SU-DHL-6 (cell line): ENCODE results near the gene MARS1.

Experiments
- H2AFZ ChIP-seq: fragments of 200-600 bp; sonication (generic); 2 replicates; pipeline ENCODE4 v1.6.1; 2014; ENCODE audit warnings: low read depth, mild to moderate bottlenecking, moderate library complexity, mixed read lengths, antibody characterized with exemption, low read length; ENCODE audit not compliant: severe bottlenecking
- H3F3A ChIP-seq: fragments of 200-600 bp; shearing (Covaris generic); 2 replicates; pipeline ENCODE4 v1.6.0; 2016; ENCODE audit warnings: antibody characterized with exemption, mild to moderate bottlenecking; ENCODE audit not compliant: insufficient read depth
- H3K27ac ChIP-seq: fragments of 200-600 bp; sonication (generic); 2 replicates; pipeline ENCODE4 v1.5.1; 2016; ENCODE audit warnings: low read depth, mild to moderate bottlenecking, low read length, moderate library complexity, mixed read lengths
- H3K27me3 ChIP-seq: fragments of 200-600 bp; sonication (generic), shearing (Covaris generic); 2 replicates; pipeline ENCODE4 v1.6.0; 2014; ENCODE audit warnings: mild to moderate bottlenecking, low read length
- H3K36me3 ChIP-seq: fragments of 200-600 bp; sonication (generic); 2 replicates; pipeline ENCODE4 v1.6.1; 2014; ENCODE audit warnings: mild to moderate bottlenecking, low read length, mixed read lengths
- H3K4me2 ChIP-seq: fragments of 300-600, 200-600 bp; shearing (Covaris generic), sonication (generic); 2 replicates; pipeline ENCODE4 v1.6.0; 2014; ENCODE audit warnings: low read length, low read depth, mild to moderate bottlenecking; ENCODE audit not compliant: poor library complexity, severe bottlenecking
- H3K4me3 ChIP-seq: fragments of 200-600 bp; sonication (generic); 2 replicates; pipeline ENCODE4 v1.5.1; 2014; ENCODE audit warnings: antibody characterized with exemption, low read length, mild to moderate bottlenecking, mixed read lengths; ENCODE audit not compliant: insufficient read depth, poor library complexity, severe bottlenecking
- H3K79me2 ChIP-seq: fragments of 200-600 bp; sonication (generic); 2 replicates; pipeline ENCODE4 v1.6.1; 2014; ENCODE audit warnings: mild to moderate bottlenecking, low read length, moderate library complexity; ENCODE audit not compliant: insufficient read depth
- H3K9ac ChIP-seq: fragments of 200-600 bp; sonication (generic); 2 replicates; pipeline ENCODE4 v1.7.0; 2014; ENCODE audit warnings: mild to moderate bottlenecking, low read length
- H3K9me2 ChIP-seq: fragments of 200-600 bp; sonication (generic); replicated peaks from 2 replicates; pipeline ENCODE4 v1.6.1; 2014; ENCODE audit warnings: low read length; ENCODE audit not compliant: insufficient read depth
- H3K9me3 ChIP-seq: fragments of 200-600 bp; sonication (generic); 2 replicates; pipeline ENCODE4 v1.6.1; 2014; ENCODE audit warnings: low read length, mixed read lengths; ENCODE audit not compliant: insufficient read depth
- H4K20me1 ChIP-seq: fragments of 200-600 bp; sonication (generic); 2 replicates; pipeline ENCODE4 v1.6.1; 2014; ENCODE audit warnings: low read depth, mild to moderate bottlenecking, antibody characterized with exemption, low read length, moderate library complexity, mixed read lengths
- EZH2phosphoT487 ChIP-seq: fragments of 200-600 bp; sonication (generic), shearing (Covaris generic); conservative IDR thresholded peaks from 2 replicates; pipeline ENCODE4 v1.6.1; 2018; ENCODE audit warnings: mild to moderate bottlenecking, antibody characterized with exemption, low read length, moderate library complexity, mixed read lengths
- TF ChIP-seq, protein P1 (sequence below): fragments of 200-600 bp; sonication (generic); IDR thresholded peaks from one replicate; pipeline ENCODE4 v1.5.1; 2017; ENCODE audit warnings: antibody characterized with exemption, mild to moderate bottlenecking, low read length, moderate library complexity; ENCODE audit not compliant: insufficient read depth, poor library complexity, severe bottlenecking

The MARS1 gene

DNA sequence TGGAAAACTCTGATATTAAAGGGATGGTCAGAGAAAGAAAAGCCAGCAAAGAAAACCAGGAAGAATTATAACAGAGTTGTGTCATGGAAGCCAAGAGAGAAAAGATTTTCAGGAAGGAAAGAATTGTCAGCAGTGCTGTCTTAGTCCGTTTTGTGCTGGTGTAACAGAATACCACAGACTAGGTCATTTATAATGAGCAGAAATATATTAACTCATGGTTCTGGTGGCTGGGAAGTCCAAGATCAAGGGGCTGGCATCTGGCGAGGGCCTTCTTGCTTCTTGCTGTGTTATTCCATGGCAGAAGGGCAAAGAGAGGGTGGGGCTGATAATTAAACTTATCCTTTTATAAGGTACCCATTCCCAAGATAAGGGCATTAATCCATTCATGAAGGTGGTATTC is 39.2 kb upstream of the MARS1 start:
- TF ChIP-seq, protein P1, sequence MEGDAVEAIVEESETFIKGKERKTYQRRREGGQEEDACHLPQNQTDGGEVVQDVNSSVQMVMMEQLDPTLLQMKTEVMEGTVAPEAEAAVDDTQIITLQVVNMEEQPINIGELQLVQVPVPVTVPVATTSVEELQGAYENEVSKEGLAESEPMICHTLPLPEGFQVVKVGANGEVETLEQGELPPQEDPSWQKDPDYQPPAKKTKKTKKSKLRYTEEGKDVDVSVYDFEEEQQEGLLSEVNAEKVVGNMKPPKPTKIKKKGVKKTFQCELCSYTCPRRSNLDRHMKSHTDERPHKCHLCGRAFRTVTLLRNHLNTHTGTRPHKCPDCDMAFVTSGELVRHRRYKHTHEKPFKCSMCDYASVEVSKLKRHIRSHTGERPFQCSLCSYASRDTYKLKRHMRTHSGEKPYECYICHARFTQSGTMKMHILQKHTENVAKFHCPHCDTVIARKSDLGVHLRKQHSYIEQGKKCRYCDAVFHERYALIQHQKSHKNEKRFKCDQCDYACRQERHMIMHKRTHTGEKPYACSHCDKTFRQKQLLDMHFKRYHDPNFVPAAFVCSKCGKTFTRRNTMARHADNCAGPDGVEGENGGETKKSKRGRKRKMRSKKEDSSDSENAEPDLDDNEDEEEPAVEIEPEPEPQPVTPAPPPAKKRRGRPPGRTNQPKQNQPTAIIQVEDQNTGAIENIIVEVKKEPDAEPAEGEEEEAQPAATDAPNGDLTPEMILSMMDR = no peak
- TF ChIP-seq EZH2phosphoT487 = no peak
- no peak overlapping the region for H2AFZ ChIP-seq
- no peaks in the 10 kb centered on the region for H4K20me1 ChIP-seq
- no peak overlapping the region for H3K27ac ChIP-seq
- H3K4me2 ChIP-seq = no peak overlapping the region
- H3K27me3 ChIP-seq = no peaks in the 10 kb centered on the region
- H3K9me2 ChIP-seq = no peaks in the 10 kb centered on the region
- H3K9me3 ChIP-seq = no peaks in the 10 kb centered on the region
- H3K9ac ChIP-seq = no peak overlapping the region
- H3K79me2 ChIP-seq = no peaks in the 10 kb centered on the region
- no peak overlapping the region for H3K4me3 ChIP-seq
- H3K36me3 ChIP-seq = no peaks in the 10 kb centered on the region
- peaks cover 7% of the 10 kb centered on the region; the same call in 1 of the 2 replicates for H3F3A ChIP-seq

DNA sequence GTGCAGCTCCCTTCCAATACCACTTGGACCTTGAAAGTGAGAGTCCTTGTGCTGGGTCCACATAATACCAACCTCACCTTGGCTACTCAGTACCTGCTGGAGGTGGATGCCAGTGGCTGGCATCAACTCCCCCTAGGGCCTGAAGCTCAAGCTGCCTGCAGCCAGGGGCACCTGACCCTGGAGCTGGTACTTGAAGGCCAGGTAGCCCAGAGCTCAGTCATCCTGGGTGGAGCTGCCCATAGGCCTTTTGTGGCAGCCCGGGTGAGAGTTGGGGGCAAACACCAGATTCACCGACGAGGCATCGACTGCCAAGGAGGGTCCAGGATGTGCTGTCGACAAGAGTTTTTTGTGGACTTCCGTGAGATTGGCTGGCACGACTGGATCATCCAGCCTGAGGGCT is 38.5 kb upstream of the MARS1 start:
- no peaks in the 10 kb centered on the region for H4K20me1 ChIP-seq
- H3K4me3 ChIP-seq = no peak overlapping the region
- no peak for TF ChIP-seq EZH2phosphoT487
- TF ChIP-seq, protein P1 = no peak
- H3K9ac ChIP-seq = no peak overlapping the region
- H3K27ac ChIP-seq = no peak overlapping the region
- no peak overlapping the region for H2AFZ ChIP-seq
- H3K9me2 ChIP-seq = no peaks in the 10 kb centered on the region
- peaks cover 7% of the 10 kb centered on the region; the same call in 1 of the 2 replicates for H3F3A ChIP-seq
- no peaks in the 10 kb centered on the region for H3K9me3 ChIP-seq
- no peaks in the 10 kb centered on the region for H3K79me2 ChIP-seq
- no peaks in the 10 kb centered on the region for H3K27me3 ChIP-seq
- H3K36me3 ChIP-seq = no peaks in the 10 kb centered on the region
- no peak overlapping the region for H3K4me2 ChIP-seq

DNA sequence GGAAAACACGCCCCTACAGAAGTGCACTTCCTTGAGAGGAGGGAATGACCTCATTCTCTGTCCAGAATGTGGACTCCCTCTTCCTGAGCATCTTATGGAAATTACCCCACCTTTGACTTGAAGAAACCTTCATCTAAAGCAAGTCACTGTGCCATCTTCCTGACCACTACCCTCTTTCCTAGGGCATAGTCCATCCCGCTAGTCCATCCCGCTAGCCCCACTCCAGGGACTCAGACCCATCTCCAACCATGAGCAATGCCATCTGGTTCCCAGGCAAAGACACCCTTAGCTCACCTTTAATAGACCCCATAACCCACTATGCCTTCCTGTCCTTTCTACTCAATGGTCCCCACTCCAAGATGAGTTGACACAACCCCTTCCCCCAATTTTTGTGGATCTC is 37.8 kb upstream of the MARS1 start:
- Histone ChIP-seq H3K9ac (no peak overlapping the region), H4K20me1 (no peaks in the 10 kb centered on the region), H3K4me3 (no peak overlapping the region), H3K79me2 (no peaks in the 10 kb centered on the region), H3K36me3 (no peaks in the 10 kb centered on the region), H2AFZ (no peak overlapping the region), H3K4me2 (no peak overlapping the region), H3F3A (peaks cover 4% of the 10 kb centered on the region; the same call in 1 of the 2 replicates), H3K9me2 (no peaks in the 10 kb centered on the region), H3K27ac (no peak overlapping the region), H3K27me3 (no peaks in the 10 kb centered on the region), H3K9me3 (no peaks in the 10 kb centered on the region)
- TF ChIP-seq EZH2phosphoT487 = no peak
- TF ChIP-seq, protein P1 = no peak
